GM19455 (cell line): Measurements from ENCODE around the gene PRSS53.
"Not testable (repeated sequence)": the region's sequence is repeated elsewhere in the genome, so short reads cannot be mapped to it uniquely, and the experiment has no call there.

Experiments
- ATAC-seq: cut with Tn5 transposase; IDR thresholded peaks from one replicate; pipeline ENCODE4 v1.9.1; 2021; ENCODE audit not compliant: unreplicated experiment

PRSS53 gene

GRCh38 chr16:31118223-31119155, 29.7 kb upstream of the PRSS53 start:
- ATAC-seq: no peak

DNA sequence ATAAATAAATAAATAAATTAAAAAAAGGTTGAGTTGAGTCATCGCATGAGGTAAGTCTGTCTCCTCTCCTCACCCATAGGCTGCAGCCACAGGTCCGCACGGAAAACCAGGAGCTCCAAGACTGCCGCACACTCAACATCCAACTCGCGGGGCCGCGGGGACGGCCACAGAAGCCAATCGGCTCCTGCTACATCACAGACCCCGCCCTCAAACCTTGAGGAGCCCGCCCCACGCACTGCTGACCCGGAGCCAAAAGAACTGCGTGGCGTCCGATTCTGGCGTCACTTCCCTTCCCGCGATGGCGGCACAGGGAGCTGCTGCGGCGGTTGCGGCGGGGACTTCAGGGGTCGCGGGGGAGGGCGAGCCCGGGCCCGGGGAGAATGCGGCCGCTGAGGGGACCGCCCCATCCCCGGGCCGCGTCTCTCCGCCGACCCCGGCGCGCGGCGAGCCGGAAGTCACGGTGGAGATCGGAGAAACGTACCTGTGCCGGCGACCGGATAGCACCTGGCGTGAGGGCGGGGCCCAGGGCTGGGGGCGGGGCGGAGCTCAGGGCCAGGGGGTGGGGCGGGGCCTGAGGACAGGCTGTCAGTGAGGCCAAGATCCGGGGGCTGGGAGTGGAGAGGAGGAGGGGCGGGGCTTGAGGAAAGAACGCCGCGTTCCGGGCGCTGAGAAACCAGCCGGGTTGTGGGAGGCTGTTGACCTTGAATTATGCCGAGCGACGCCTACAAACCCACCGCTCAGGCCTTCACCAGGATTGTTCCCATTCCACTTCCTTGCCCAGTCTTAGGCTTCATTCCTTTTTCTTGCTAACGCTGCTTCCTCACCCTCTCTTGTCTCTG, 28.9 kb upstream of the PRSS53 start, which contains the start of gene KAT8:
KAT8 (plus strand) TSS at position 281 of the 839 bp plus-strand sequence; CDS start at position 299, 18 bp downstream.
- ATAC-seq: peak; percentile 89

- no peak for ATAC-seq
These were observed 25.7 kb upstream of the PRSS53 start for GRCh38 chr16:31114468-31114867.

DNA sequence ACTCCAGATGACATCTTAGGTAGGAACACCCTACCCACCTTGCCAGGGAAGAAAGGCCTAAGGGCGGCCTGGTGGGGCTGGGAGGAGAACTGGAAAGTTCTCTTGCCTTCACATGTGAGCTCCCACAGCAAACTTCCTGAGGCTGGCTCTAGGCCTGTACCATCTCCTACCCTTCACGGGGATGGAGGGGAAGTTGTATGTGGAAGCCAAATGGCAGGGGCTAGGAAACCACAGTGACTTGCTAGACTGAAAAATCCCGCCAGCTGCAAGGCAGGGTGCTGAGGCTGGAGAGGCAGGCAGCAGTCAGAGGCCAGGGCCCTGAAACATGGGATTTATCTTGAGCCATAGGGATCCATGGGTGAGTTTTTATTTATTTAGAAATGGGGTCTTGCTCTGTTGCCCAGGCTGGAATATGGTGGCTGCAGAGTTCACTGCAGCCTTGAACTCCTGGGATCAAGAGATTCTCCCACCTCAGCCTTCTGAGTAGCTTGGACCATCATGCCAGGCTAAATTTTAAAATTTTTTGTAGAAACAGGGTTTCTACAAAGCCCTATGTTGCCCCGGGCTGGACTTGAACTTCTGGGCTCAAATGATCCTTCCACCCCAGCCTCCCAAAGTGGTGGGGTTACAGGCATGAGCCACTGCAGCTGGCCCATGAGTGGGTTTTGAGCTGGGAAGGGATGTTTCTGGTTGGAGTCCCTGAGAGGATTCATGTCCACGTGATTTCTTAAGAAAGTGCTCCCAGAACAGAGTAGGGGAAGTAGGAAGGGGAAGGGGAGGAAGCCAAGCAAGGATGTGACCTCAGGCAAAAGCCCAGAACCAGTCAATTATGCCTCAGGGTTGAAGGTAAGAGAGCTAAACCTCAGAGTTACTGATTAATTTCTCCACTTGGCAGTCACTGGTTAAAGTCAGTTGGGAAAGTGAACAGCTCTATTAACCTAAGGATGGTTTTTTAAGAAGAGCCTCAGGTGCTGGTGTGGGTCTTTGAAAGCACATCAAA, 24.7 kb upstream of the PRSS53 start:
- no peak for ATAC-seq

GRCh38 chr16:31112711-31113110, 24.0 kb upstream of the PRSS53 start:
- no peak for ATAC-seq

DNA sequence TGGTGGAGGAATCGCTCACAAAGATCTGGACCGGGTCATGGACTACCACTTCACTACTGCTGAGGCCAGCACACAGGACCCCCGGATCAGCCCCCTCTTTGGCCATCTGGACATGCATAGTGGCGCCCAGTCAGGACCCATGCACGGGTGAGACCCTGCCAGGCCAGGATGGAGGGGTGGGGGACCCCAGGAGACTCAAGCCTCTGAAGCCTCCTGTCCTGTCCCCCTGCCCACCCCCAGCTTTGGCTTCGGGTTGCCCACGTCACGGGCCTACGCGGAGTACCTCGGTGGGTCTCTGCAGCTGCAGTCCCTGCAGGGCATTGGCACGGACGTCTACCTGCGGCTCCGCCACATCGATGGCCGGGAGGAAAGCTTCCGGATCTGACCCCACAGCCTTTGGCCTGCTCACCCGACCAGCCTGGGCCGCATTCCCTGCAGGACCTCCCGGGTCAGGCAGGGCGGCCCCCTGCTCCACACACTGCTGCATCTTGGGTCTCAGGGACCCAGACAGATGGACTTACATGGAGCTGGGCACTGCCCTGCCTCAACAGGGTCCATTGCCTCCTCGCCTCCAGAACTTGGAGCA, 23.2 kb upstream of the PRSS53 start:
- no peak for ATAC-seq

GRCh38 chr16:31110106-31111034, 21.6 kb upstream of the PRSS53 start:
- no peak for ATAC-seq

DNA sequence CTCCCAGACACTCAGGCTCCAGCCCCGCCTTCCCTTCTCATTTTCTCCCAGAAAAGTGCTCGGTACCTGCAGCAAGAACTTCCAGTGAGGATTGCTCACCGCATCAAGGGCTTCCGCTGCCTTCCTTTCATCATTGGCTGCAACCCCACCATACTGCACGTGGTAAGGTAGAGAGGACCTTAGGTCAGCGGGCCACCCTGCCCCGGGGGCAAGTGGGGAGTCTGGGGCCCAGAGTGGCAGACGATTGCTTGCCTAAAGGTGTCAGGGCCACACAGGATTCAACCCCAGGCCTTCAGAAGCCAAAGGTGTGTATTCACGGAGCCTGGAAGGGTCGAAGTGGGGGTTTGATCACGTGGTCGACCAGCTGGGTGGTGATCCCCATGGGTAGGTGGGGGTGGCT, 20.9 kb upstream of the PRSS53 start:
- ATAC-seq: no peak

DNA sequence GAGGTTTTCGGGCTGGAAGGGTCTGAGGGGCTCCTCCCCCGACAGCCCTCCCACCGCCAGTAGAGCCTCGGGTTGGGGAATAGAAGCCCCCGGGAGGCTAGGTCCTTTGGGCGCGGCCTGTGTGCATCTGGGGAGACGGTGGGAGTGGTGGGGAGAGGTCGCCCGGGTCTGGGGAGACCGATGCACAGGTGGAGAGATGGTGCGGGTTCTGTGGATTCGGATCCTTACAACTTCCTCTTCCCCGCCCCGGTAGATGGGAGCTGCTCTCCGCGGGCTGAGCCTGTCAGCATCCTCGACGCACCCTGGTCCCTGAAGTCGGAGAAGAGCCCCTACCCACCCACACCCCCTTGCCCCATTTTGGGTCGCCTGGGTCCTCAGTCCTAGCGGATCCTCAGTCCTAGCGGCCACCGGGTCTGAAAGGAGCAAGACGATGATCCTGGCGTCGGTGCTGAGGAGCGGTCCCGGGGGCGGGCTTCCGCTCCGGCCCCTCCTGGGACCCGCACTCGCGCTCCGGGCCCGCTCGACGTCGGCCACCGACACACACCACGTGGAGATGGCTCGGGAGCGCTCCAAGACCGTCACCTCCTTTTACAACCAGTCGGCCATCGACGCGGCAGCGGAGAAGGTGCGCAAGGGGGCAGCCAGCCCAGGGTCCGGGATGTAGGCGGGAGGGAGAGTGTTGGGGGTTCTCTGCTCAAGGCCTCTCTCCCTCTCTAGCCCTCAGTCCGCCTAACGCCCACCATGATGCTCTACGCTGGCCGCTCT, 20.2 kb upstream of the PRSS53 start:
- ATAC-seq: no peak

- ATAC-seq: peak; percentile 78
These were observed 19.5 kb upstream of the PRSS53 start, which contains the start of gene BCKDK for GRCh38 chr16:31108035-31108793. BCKDK (plus strand) TSS chr16:31108386; CDS start chr16:31109224, 838 bp downstream.

DNA sequence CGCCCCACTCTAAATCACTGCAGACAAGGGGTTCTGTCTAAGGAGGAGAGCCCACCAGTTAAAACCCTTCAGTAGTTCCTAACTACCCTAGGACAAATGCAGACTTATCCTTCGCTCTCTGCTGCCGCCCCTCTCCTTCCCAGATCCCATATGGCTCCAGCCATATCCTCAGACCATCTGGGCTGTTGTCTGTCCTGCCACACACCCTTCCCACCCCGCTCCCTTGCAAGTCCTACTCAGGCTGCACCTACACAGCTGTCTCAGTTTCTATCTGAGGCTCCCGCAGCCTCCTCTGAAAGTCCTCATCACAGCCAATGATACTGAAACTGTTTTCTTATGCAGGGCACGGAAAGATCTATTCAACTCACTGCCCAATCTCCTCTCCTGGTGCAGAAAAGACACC, 18.7 kb upstream of the PRSS53 start:
- ATAC-seq: peak; percentile 38

DNA sequence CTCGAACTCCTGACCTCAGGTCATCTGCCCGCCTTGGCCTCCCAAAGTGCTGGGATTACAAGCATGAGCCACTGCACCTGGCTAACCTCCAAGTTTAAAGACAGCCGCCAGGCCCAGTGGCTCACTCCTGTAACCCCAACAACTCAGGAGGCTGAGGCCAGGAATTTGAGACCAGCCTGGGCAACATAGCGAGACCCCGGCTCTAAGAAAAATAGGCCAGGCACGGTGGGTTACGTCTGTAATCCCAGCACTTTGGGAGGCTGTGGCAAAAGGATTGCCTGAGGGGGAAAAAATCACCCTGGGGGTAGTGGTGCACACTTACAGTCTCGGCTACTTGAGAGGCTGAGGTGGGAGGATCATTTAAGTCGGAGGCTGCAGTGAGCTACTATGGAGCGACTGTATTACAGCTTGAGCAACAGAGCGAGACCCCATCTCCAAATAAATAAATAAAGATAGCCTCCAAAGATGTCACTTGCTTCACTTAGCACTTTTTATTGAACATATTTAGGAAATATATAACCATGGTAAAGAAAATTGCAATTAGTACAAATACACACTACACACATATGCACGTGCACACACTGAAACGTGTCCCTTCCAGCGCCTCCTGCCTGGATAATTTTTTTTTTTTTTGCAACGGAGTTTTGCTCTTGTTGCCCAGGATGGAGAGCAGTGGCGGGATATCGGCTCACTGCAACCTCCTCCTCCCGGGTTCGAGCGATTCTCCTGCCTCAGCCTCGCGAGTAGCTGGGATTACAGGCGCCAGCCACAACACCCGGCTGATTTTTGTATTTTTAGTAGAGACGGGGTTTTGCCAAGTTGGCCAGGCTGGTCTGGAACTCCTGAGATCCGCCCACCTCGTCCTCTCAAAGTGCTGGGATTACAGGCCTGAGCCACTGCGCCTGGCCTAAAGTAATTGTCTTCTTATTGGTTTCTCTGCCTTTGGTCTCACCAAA, 18.0 kb upstream of the PRSS53 start:
- no peak for ATAC-seq

DNA sequence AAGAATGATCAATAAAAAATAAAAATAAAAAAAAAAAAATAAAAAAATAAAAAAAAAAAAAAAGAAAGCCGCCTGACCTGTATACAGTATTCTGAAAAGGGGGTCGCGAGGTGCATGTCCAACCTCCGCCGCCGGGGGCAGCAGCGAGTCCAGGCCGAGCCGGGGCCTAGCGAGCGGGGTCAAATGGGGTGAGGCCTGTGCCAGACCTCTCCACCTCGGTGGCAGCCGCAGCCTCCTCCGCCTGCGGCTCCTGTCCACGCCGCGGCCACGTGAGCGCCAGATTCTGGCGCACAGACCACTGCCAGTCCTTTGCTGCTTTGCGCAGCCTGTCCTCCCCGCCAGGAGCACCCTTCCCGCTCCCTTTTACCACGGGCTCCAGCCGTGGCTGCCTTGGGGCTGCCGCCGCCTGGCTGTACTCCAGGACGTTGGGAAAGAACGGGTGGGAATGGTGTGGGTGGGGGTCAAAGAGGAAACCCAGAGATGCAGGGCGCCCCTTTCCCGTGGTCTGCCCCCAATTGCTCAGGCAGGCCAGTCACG, 17.0 kb upstream of the PRSS53 start:
- peak; percentile 28 for ATAC-seq

DNA sequence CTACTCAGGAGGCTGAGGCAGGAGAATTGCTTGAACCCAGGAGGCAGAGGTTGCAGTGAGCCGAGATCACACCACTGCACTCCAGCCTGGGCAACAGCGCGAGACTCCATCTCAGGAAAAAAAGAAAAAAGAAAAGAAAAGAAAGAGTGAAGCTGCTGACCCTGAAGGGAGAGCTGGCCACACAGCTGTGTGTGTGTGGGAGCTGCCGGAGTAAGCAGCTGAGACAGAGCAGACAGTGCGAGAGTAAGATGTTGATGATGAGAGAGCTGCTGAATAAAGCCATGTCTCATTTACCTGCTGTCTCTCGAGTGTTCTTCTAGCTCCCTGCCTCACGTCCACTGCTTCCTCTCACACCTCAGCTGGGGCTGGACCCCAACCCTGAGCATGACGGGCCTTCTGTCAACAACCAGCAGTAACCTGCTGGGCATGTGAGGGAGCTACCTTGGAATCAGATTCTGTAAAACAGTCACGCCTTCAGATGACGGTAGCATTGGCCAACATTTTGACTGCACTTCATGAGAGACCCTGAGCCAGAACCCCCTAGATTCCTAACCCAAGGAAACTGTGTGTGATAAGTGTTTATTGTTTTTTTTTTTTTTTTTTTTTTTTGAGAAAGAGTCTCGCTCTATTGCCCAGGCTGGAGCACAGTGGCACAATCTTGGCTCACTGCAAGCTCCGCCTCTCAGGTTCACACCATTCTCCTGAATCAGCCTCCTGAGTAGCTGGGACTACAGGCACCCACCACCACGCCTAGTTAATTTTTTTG, 12.3 kb upstream of the PRSS53 start:
- ATAC-seq: not testable (repeated sequence)

GRCh38 chr16:31099860-31100638, 11.3 kb upstream of the PRSS53 start:
- no peak for ATAC-seq
